GM12891 (cell line): Measurements from ENCODE around the gene CDC25A.

Experiments
- POLR2A ChIP-seq: IDR thresholded peaks from 2 replicates; pipeline ENCODE4 v1.6.1; 2011; ENCODE audit warnings: low read depth, low read length, control low read depth
- POLR2AphosphoS5 ChIP-seq: IDR thresholded peaks from 2 replicates; pipeline ENCODE4 v1.6.1; 2011; ENCODE audit warnings: low read depth, low read length, control low read depth

- TF ChIP-seq POLR2AphosphoS5 (no peak), POLR2A (no peak)
These were observed 63.1 kb downstream of the CDC25A start for GRCh38 chr3:48125013-48125705.
